Gastroesophageal sphincter (tissue), 4 donors: Measurements from ENCODE around the gene MRPL11. TPM values are rescaled to one million over a fixed set of nuclear protein-coding genes. Genes with fewer than 3 reads are reported as not detected.
A peak's percentile ranks its signal among the peaks of the same experiment; 100 is the strongest.

Source experiments
- ATAC-seq: fragments of 150-250 bp; one replicate; pipeline ENCODE4 v1.9.1; 2016; ENCODE audit warnings: mild to moderate bottlenecking, moderate library complexity
- H3K27ac ChIP-seq, 4 donors: fragments of 200-600 bp; sonication (generic) in 3 of 4; 1 replicate in 3 of 4; 2 replicates in 1 of 4; pipeline ENCODE4 v1.5.1; 2016 to 2019
- H3K27me3 ChIP-seq: fragments of 200-600 bp; sonication (generic); one replicate; pipeline ENCODE4 v1.5.1; 2019
- H3K36me3 ChIP-seq, 2 donors: fragments of 200-600 bp; sonication (generic); one replicate each; pipeline ENCODE4 v1.5.1; 2019; ENCODE audit warnings: control low read depth in 1 of 2
- H3K4me1 ChIP-seq, 3 donors: fragments of 200-600 bp; sonication (generic); 1 replicate in 2 of 3; 2 replicates in 1 of 3; pipeline ENCODE4 v1.5.1; 2016 to 2019; ENCODE audit warnings: control low read depth in 2 of 3
- H3K4me3 ChIP-seq, 2 donors: fragments of 200-600 bp; sonication (generic); one replicate each; pipeline ENCODE4 v1.5.1; 2019; ENCODE audit warnings: mild to moderate bottlenecking in 1 of 2, moderate library complexity in 1 of 2
- H3K9me3 ChIP-seq, 3 donors: fragments of 200-600 bp; sonication (generic); one replicate each; pipeline ENCODE4 v1.5.1; 2017 to 2019; ENCODE audit warnings: control low read depth in 2 of 3
- CTCF ChIP-seq, 4 experiments: fragments of 200-600 bp in 2 of 4; fragments of 450-650 bp in 2 of 4; sonication (generic) in 1 of 4; IDR thresholded peaks; one replicate each; pipeline ENCODE4 v1.5.1; 2017 to 2019; ENCODE audit warnings: antibody characterized with exemption in 4 of 4, mild to moderate bottlenecking in 2 of 4, moderate library complexity in 2 of 4
- EP300 ChIP-seq: sonication (generic); formaldehyde crosslinking; IDR thresholded peaks from one replicate; pipeline ENCODE4 v1.6.1; 2017; ENCODE audit warnings: antibody characterized with exemption, mild to moderate bottlenecking
- POLR2AphosphoS5 ChIP-seq: sonication (generic); formaldehyde crosslinking; IDR thresholded peaks from one replicate; pipeline ENCODE4 v1.6.1; 2017; ENCODE audit warnings: antibody characterized with exemption
- whole genome bisulfite sequencing, 2 donors: methylation state at CpG; one replicate each; pipeline ENCODE4 v1.1.5; 2018; ENCODE audit warnings: low coverage in 1 of 2; 5-methylcytosine and 5-hydroxymethylcytosine counted together
- small RNA-seq, 4 donors: library from RNA; depleted of rRNA; stranded (forward); fragments of <200 nt; gene quantifications; one replicate each; pipeline ENCODE3, GENCODE V24; 2016
- total RNA-seq, 4 donors: library from RNA; depleted of rRNA; stranded (reverse); fragments of >200 nt; gene quantifications; one replicate each; pipeline ENCODE4 v1.1.0, GENCODE V29; 2016

Gene MRPL11
- total RNA-seq, 4 donors from 2014 or later = 36.3 to 48.1 (median 45.6) TPM

GRCh38 chr11:66391322-66391721 lies 47.3 kb downstream of the MRPL11 start:
- H3K27ac ChIP-seq = no peak overlapping the region
- H3K36me3 ChIP-seq = no peaks in the 10 kb centered on the region
- TF ChIP-seq POLR2AphosphoS5 = no peak
- H3K4me1 ChIP-seq = peaks cover 0 to 10% (median 0%) of the 10 kb centered on the region in 3 donors
- no peak for ATAC-seq
- 76 to 79% methylated on average over 6 of the region's 6 CpGs for WGBS, 2 donors
- H3K27me3 ChIP-seq = no peaks in the 10 kb centered on the region
- H3K4me3 ChIP-seq = no peak overlapping the region
- no peaks in the 10 kb centered on the region for H3K9me3 ChIP-seq

- no peaks in the 10 kb centered on the region for H3K36me3 ChIP-seq
- peak; percentile 26 to 78 (median 51) for TF ChIP-seq CTCF (IDR thresholded peaks at IDR 0.05)
- TF ChIP-seq EP300 = no peak
- no peaks in the 10 kb centered on the region for H3K9me3 ChIP-seq
- H3K27me3 ChIP-seq = peaks cover 6% of the 10 kb centered on the region
- ATAC-seq = peak; percentile 32
- 23 to 30% methylated on average over 6 to 8 of the region's 8 CpGs for WGBS, 2 donors
- peaks cover 0 to 11% (median 0%) of the 10 kb centered on the region in 3 donors for H3K4me1 ChIP-seq
- no peak overlapping the region for H3K4me3 ChIP-seq
- no peak overlapping the region for H3K27ac ChIP-seq
Measured at GRCh38 chr11:66388780-66389386, 49.8 kb downstream of the MRPL11 start.

GRCh38 chr11:66386171-66387069 lies 52.2 kb downstream of the MRPL11 start:
- peaks cover 17% of the 10 kb centered on the region for H3K27me3 ChIP-seq
- no peaks in the 10 kb centered on the region for H3K9me3 ChIP-seq
- ATAC-seq = peak; percentile 89
- 10 to 28% methylated on average over 6 to 10 of the region's 20 CpGs for WGBS, 2 donors
- H3K27ac ChIP-seq = peak overlapping the region in 1 of 4 donors; percentile 34
- TF ChIP-seq POLR2AphosphoS5 (no peak), CTCF (IDR thresholded peaks at IDR 0.05) (peak; percentile 75 to 95 (median 86))
- H3K4me3 ChIP-seq = peak overlapping the region in 1 of 2 donors; percentile 28
- no peaks in the 10 kb centered on the region for H3K36me3 ChIP-seq
- peaks cover 0 to 10% (median 0%) of the 10 kb centered on the region in 3 donors for H3K4me1 ChIP-seq

Small RNAs within 50 kb of the gene (small RNA-seq; reads per million reads assigned to genes)
- gene RF00416 = 0 reads per million in 4 donors
- 0 to 0.26 (median 0) reads per million in 4 donors for gene RNU1-84P

Other genes starting within 250 kb of the MRPL11 start
- gene KLC2, start 181.1 kb downstream of the MRPL11 start, total RNA-seq = 10 to 100 TPM; 24.6 to 49.6 (median 34.2) TPM
- 100 to 1,000 TPM in 3 of 4 donors, 10 to 100 TPM in 1; 99.3 to 162 (median 115) TPM for gene RAB1B, start 170.2 kb downstream of the MRPL11 start, total RNA-seq
- gene CNIH2, start 160.7 kb downstream of the MRPL11 start, total RNA-seq = 1 to 10 TPM in 1 of 4 donors, not detected in 3; 1.1 TPM
- gene YIF1A, start 149.7 kb downstream of the MRPL11 start, total RNA-seq = 10 to 100 TPM; 39.4 to 79.3 (median 64.5) TPM
- under 1 TPM in 1 of 4 donors, not detected in 3; 0.66 TPM for gene TMEM151A, start 147.0 kb downstream of the MRPL11 start, total RNA-seq
- 10 to 100 TPM; 23.1 to 68.2 (median 27.0) TPM for gene CD248, start 121.8 kb downstream of the MRPL11 start, total RNA-seq
- gene RIN1, start 102.4 kb downstream of the MRPL11 start, total RNA-seq = 1 to 10 TPM; 3.8 to 9.3 (median 4.7) TPM
- 10 to 100 TPM; 26.6 to 44.2 (median 35.5) TPM for gene BRMS1, start 93.7 kb downstream of the MRPL11 start, total RNA-seq
- gene B4GAT1, start 91.2 kb downstream of the MRPL11 start, total RNA-seq = 10 to 100 TPM; 39.7 to 62.0 (median 47.6) TPM
- 1 to 10 TPM in 2 of 4 donors, under 1 TPM in 2; 0.27 to 3.2 (median 1.2) TPM for gene SLC29A2, start 67.1 kb downstream of the MRPL11 start, total RNA-seq
- gene NPAS4, start 17.8 kb downstream of the MRPL11 start, total RNA-seq = 1 to 10 TPM in 1 of 4 donors, under 1 TPM in 2, not detected in 1; 0.27 to 2.6 (median 0.93) TPM
- 10 to 100 TPM; 20.5 to 43.9 (median 29.9) TPM for gene PELI3, start 28.1 kb upstream of the MRPL11 start, total RNA-seq
- 10 to 100 TPM; 11.5 to 35.3 (median 22.4) TPM for gene DPP3, start 41.6 kb upstream of the MRPL11 start, total RNA-seq
- gene BBS1, start 71.8 kb upstream of the MRPL11 start, total RNA-seq = 10 to 100 TPM; 49.2 to 95.1 (median 82.9) TPM
- gene ZDHHC24, start 107.2 kb upstream of the MRPL11 start, total RNA-seq = 10 to 100 TPM in 2 of 4 donors, 1 to 10 TPM in 2; 5.9 to 12.1 (median 10.4) TPM
- gene ACTN3, start 108.1 kb upstream of the MRPL11 start, total RNA-seq = not detected
- gene CTSF, start 129.8 kb upstream of the MRPL11 start, total RNA-seq = 100 to 1,000 TPM in 1 of 4 donors, 10 to 100 TPM in 3; 65.1 to 114 (median 88.4) TPM
- 1 to 10 TPM in 3 of 4 donors, under 1 TPM in 1; 0.27 to 1.2 (median 1.1) TPM for gene CCDC87, start 154.2 kb upstream of the MRPL11 start, total RNA-seq
- 10 to 100 TPM; 28.1 to 41.7 (median 33.9) TPM for gene CCS, start 154.3 kb upstream of the MRPL11 start, total RNA-seq
- 10 to 100 TPM; 25.6 to 66.6 (median 42.5) TPM for gene RBM14, start 177.8 kb upstream of the MRPL11 start, total RNA-seq
- 100 to 1,000 TPM in 3 of 4 donors, 10 to 100 TPM in 1; 98.2 to 114 (median 102) TPM for gene RBM4, start 199.9 kb upstream of the MRPL11 start, total RNA-seq
- 10 to 100 TPM; 10.7 to 28.2 (median 12.3) TPM for gene RBM4B, start 239.0 kb upstream of the MRPL11 start, total RNA-seq